ENCODE data around the gene CCDC146.

- TF ChIP-seq CTCF (IDR thresholded peaks at IDR 0.05) (no peak), POLR2A (IDR thresholded peaks at IDR 0.05) (no peak)
Observed at GRCh38 chr7:77326131-77326530, 203.7 kb downstream of the CCDC146 start.
